ENCODE results near the gene TRIM23. TPM values are rescaled to one million over a fixed set of nuclear protein-coding genes. Genes with fewer than 3 reads are reported as not detected.

The TRIM23 gene
- total and polyA plus RNA-seq, 2 donors (not counting 1 experiment from before 2014, with no cell fraction given), result 3.1 to 21.0 TPM

- WGBS (ENCODE audit: insufficient coverage), result no CpG with 5 or more reads among the region's 6 CpGs
- Histone ChIP-seq H3K27me3 (replicated peaks in 1 of 4; ENCODE audit: control extremely low read depth in 1 of 4, control insufficient read depth in 3 of 4, insufficient read depth in 4 of 4, low read length in 3 of 4) (no peaks in the 10 kb centered on the region), H3K4me2 (replicated peaks; ENCODE audit: low read depth, low read length, poor library complexity, severe bottlenecking) (peak overlapping the region; percentile 78), H3K9ac (ENCODE audit: low read length) (peak overlapping the region; percentile 92), H3K4me1 (ENCODE audit: control insufficient read depth in 2 of 2, insufficient read depth in 2 of 2, low read length in 2 of 2) (peaks cover 16 to 21% of the 10 kb centered on the region in 2 donors), H3K27ac (ENCODE audit: low read length in 2 of 2) (peak overlapping the region; percentile 73 to 84), H2AFZ (ENCODE audit: insufficient read depth, low read depth, low read length, poor library complexity, severe bottlenecking) (peak overlapping the region; percentile 96), H3K36me3 (replicated peaks in 1 of 2; ENCODE audit: control extremely low read depth in 1 of 2, control insufficient read depth in 1 of 2, extremely low read depth in 1 of 2, insufficient read depth in 2 of 2, low read length in 1 of 2) (peaks cover 7 to 10% of the 10 kb centered on the region in 2 experiments), H4K20me1 (ENCODE audit: control insufficient read depth, insufficient read depth, low read length, poor library complexity, severe bottlenecking) (no peaks in the 10 kb centered on the region), H3K9me3 (ENCODE audit: control extremely low read depth in 1 of 3, control insufficient read depth in 2 of 3, insufficient read depth in 1 of 3, low read length in 2 of 3) (no peaks in the 10 kb centered on the region), H3K79me2 (ENCODE audit: control insufficient read depth, insufficient read depth, low read length) (peaks cover 78% of the 10 kb centered on the region), H3K4me3 (ENCODE audit: control extremely low read depth in 1 of 5, extremely low read depth in 1 of 5, insufficient read depth in 1 of 5, low read depth in 2 of 5, low read length in 4 of 5) (peak overlapping the region in 3 of 5 experiments; percentile 88 to 99 (median 88))
- Mint-ChIP-seq H3K27ac (peak overlapping the region; percentile 60), H3K4me3 (peak overlapping the region; percentile 69), H3K27me3 (no peaks in the 10 kb centered on the region), H3K4me1 (peaks cover 41% of the 10 kb centered on the region), H3K9me3 (ENCODE audit: insufficient read depth) (no peaks in the 10 kb centered on the region)
- DNase-seq (no peak), ATAC-seq (ENCODE audit: low read depth) (no peak)
- ChIA-PET CTCF (no interaction called here), POLR2A (no interaction called here)
- intact Hi-C loops (cut with micrococcal nuclease), result no loop called here
- no peak for TF ChIP-seq CTCF (IDR thresholded peaks at IDR 0.05)
- no peak for TF ChIP-seq EZH2 (IDR thresholded peaks at IDR 0.05; ENCODE audit: borderline replicate concordance, insufficient read depth, low read depth, low read length, poor library complexity, severe bottlenecking)
These were observed 1.6 kb upstream of the TRIM23 start for GRCh38 chr5:65625743-65626142.

Measured in B cell (primary cell).